ENCODE results near the gene ST6GALNAC3.
"Not testable (repeated sequence)": the region's sequence is repeated elsewhere in the genome, so short reads cannot be mapped to it uniquely, and the experiment has no call there.

Gene ST6GALNAC3

GRCh38 chr1:76337542-76338219 lies 263.1 kb downstream of the ST6GALNAC3 start:
- Histone ChIP-seq H2AFZ (ENCODE audit: low read depth) (no peak overlapping the region), H3K27me3 (ENCODE audit: insufficient read depth, low read depth) (no peaks in the 10 kb centered on the region), H3K9ac (no peak overlapping the region), H4K20me1 (ENCODE audit: insufficient read depth) (no peaks in the 10 kb centered on the region), H3K27ac (no peak overlapping the region), H3K79me2 (ENCODE audit: insufficient read depth, low read depth) (no peaks in the 10 kb centered on the region), H3K4me2 (no peak overlapping the region), H3K4me1 (ENCODE audit: low read depth, poor library complexity, severe bottlenecking) (no peaks in the 10 kb centered on the region), H3K4me3 (IDR thresholded peaks at IDR 0.05; ENCODE audit: insufficient read depth, low read depth, low read length) (no peak overlapping the region), H3K36me3 (ENCODE audit: insufficient read depth) (no peaks in the 10 kb centered on the region)
- TF ChIP-seq, protein P1, sequence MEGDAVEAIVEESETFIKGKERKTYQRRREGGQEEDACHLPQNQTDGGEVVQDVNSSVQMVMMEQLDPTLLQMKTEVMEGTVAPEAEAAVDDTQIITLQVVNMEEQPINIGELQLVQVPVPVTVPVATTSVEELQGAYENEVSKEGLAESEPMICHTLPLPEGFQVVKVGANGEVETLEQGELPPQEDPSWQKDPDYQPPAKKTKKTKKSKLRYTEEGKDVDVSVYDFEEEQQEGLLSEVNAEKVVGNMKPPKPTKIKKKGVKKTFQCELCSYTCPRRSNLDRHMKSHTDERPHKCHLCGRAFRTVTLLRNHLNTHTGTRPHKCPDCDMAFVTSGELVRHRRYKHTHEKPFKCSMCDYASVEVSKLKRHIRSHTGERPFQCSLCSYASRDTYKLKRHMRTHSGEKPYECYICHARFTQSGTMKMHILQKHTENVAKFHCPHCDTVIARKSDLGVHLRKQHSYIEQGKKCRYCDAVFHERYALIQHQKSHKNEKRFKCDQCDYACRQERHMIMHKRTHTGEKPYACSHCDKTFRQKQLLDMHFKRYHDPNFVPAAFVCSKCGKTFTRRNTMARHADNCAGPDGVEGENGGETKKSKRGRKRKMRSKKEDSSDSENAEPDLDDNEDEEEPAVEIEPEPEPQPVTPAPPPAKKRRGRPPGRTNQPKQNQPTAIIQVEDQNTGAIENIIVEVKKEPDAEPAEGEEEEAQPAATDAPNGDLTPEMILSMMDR (conservative IDR thresholded peaks at IDR 0.05; ENCODE audit: low read depth, low read length): no peak

- Histone ChIP-seq H3K4me1 (ENCODE audit: low read depth, poor library complexity, severe bottlenecking) (no peaks in the 10 kb centered on the region), H2AFZ (ENCODE audit: low read depth) (no peak overlapping the region), H3K9ac (no peak overlapping the region), H3K27me3 (ENCODE audit: insufficient read depth, low read depth) (no peaks in the 10 kb centered on the region), H4K20me1 (ENCODE audit: insufficient read depth) (no peaks in the 10 kb centered on the region), H3K4me3 (IDR thresholded peaks at IDR 0.05; ENCODE audit: insufficient read depth, low read depth, low read length) (no peak overlapping the region), H3K79me2 (ENCODE audit: insufficient read depth, low read depth) (no peaks in the 10 kb centered on the region), H3K36me3 (ENCODE audit: insufficient read depth) (no peaks in the 10 kb centered on the region), H3K4me2 (no peak overlapping the region), H3K27ac (no peak overlapping the region)
- TF ChIP-seq, protein P1 (conservative IDR thresholded peaks at IDR 0.05; ENCODE audit: low read depth, low read length): no peak
These were observed 265.5 kb downstream of the ST6GALNAC3 start for GRCh38 chr1:76340056-76340455.

GRCh38 chr1:76341816-76342215 lies 267.3 kb downstream of the ST6GALNAC3 start:
- H3K27me3 ChIP-seq (ENCODE audit: insufficient read depth, low read depth); H4K20me1 ChIP-seq (ENCODE audit: insufficient read depth): not testable (repeated sequence)

DNA sequence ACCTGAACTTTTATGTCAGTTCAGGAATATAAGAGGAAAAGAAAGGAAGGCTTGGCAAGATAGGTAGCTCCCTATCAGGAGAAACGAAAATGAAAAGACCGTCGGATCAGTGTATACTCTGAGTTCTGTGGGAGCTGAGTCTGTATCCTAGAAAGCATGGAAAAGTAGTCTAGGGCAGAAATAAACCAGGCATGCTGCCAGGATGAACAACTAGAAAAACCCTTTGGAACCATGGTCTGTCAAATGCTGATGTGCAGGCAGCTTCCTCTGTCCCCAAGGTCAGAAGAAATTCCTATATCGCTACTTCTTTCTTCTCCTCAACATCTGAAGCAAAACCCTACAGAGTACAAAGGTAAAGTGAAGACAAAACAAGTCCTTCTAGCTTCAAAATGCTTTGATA lies 268.8 kb downstream of the ST6GALNAC3 start:
- Histone ChIP-seq H3K27ac (no peak overlapping the region), H4K20me1 (ENCODE audit: insufficient read depth) (no peaks in the 10 kb centered on the region), H3K36me3 (ENCODE audit: insufficient read depth) (no peaks in the 10 kb centered on the region), H2AFZ (ENCODE audit: low read depth) (no peak overlapping the region), H3K4me3 (IDR thresholded peaks at IDR 0.05; ENCODE audit: insufficient read depth, low read depth, low read length) (no peak overlapping the region), H3K9ac (no peak overlapping the region), H3K79me2 (ENCODE audit: insufficient read depth, low read depth) (no peaks in the 10 kb centered on the region), H3K4me1 (ENCODE audit: low read depth, poor library complexity, severe bottlenecking) (no peaks in the 10 kb centered on the region), H3K4me2 (no peak overlapping the region), H3K27me3 (ENCODE audit: insufficient read depth, low read depth) (no peaks in the 10 kb centered on the region)
- TF ChIP-seq, protein P1 (conservative IDR thresholded peaks at IDR 0.05; ENCODE audit: low read depth, low read length): no peak

More at GRCh38 chr1:76341816-76342215, 267.3 kb downstream of the ST6GALNAC3 start:
- H3K79me2 ChIP-seq (ENCODE audit: insufficient read depth, low read depth); H2AFZ ChIP-seq (ENCODE audit: low read depth); H3K4me1 ChIP-seq (ENCODE audit: low read depth, poor library complexity, severe bottlenecking); H3K36me3 ChIP-seq (ENCODE audit: insufficient read depth); H3K27ac ChIP-seq; H3K4me2 ChIP-seq; H3K4me3 ChIP-seq (IDR thresholded peaks at IDR 0.05; ENCODE audit: insufficient read depth, low read depth, low read length); H3K9ac ChIP-seq: not testable (repeated sequence)

DNA sequence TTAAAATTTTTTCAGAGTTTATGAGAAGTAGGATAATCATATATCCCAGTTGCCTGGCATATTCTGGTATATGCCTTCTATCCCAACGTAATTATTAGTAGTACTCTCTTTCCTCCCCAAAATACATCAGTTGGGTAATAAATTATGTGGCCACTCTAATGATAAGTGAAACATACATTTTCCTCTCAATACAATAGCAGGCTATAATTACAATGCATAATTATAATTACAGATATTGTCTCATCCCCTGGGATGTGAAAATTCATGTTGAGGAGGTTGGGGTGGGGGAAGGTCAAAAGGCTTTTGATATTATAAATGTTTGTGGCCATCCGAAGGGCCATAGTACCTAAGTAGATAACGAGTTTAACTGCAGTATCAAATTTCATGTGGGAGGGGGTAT lies 277.1 kb downstream of the ST6GALNAC3 start:
- H3K4me2 ChIP-seq: no peak overlapping the region
- TF ChIP-seq, protein P1 (conservative IDR thresholded peaks at IDR 0.05; ENCODE audit: low read depth, low read length): no peak
- H2AFZ ChIP-seq (ENCODE audit: low read depth): no peak overlapping the region

More for the DNA sequence above, 277.1 kb downstream of the ST6GALNAC3 start:
- Histone ChIP-seq H3K36me3 (ENCODE audit: insufficient read depth) (no peaks in the 10 kb centered on the region), H3K4me1 (ENCODE audit: low read depth, poor library complexity, severe bottlenecking) (no peaks in the 10 kb centered on the region), H3K27ac (no peak overlapping the region), H3K9ac (no peak overlapping the region), H4K20me1 (ENCODE audit: insufficient read depth) (no peaks in the 10 kb centered on the region), H3K79me2 (ENCODE audit: insufficient read depth, low read depth) (no peaks in the 10 kb centered on the region), H3K4me3 (IDR thresholded peaks at IDR 0.05; ENCODE audit: insufficient read depth, low read depth, low read length) (no peak overlapping the region), H3K27me3 (ENCODE audit: insufficient read depth, low read depth) (no peaks in the 10 kb centered on the region)

Data from KMS-11 (cell line).